GM21526 (cell line): Measurements from ENCODE around the gene ZBTB20.

Source experiments
- ATAC-seq: cut with Tn5 transposase; IDR thresholded peaks from one replicate; pipeline ENCODE4 v1.9.1; 2021; ENCODE audit warnings: moderate library complexity; ENCODE audit not compliant: unreplicated experiment, low FRiP score

ZBTB20 gene

DNA sequence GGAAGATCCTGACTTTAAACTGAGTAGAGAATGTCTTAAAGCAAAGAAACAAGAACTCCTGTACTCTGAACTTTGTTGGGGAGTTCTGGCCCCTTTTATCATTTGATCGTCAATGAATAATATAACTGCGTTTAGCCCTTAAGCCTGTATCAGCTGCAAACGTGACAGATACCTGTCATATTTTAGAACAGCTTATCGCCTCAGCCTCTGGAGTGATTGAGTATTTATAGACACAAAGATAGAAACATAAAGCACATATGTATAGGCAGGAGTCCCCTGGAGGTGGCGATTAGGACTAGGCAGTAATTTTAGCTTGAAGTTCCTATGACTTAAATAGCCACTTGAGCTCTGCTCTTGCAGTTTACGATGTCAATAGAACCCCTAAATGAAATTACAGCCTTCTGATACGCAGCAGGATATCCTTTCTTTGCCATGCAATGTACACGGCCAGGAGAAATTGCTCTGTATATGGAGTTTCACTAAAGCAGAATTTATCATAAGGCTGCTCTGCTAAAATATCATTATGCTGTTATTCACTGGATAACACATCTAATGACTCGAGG is 531.5 kb downstream of the ZBTB20 start:
- ATAC-seq: no peak

DNA sequence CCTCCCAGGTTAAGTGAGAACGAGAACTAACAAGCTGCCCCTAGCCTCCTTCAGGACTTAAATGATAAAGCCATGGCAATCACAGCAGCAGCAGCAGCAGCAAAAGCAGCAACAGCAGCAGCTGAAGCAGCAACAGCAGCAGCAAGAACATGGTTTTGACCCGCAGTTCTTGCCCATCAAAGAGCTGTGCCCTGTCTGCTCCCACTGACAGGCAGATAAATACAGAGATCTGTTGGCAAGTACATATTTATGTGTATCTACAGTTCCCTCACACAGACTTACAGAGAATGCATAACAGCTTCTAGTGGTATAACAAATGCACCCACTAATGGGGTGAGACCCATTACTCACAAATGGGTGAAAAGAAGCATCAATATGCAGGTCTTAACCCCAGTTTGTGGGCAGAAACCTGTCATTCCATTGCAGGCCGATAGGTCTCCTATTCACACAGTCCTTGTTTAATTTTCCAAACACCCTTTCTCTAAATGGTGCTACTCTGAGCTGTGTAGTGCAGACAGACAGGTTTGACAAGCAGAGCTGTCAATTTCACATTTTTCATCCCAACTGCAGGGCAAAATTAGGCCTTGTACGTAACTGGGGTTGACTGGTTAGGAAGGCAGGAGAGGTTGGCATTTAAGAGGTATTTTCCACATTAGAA is 537.0 kb downstream of the ZBTB20 start:
- ATAC-seq: no peak

- ATAC-seq: no peak
These were observed 538.8 kb downstream of the ZBTB20 start for GRCh38 chr3:114608293-114608692.

DNA sequence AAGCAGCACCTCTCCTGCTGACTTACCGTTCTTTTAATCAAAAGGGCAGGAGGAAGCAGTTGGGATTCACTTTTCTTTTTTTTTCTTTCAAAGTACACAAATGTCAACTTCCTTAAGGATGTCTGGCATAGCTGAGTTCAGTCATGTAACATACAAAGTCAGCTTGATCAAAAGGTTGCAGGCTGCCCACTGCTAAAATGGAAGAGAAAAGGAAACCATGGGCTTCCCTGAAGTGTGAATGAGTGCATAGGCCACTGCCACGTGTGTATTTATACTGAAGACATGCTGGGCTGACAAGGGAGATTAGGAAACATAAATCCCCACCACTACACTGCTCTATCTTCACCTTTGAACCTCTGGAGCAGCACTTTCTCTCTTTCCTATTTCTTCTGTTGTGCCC is 540.8 kb downstream of the ZBTB20 start:
- ATAC-seq: no peak

DNA sequence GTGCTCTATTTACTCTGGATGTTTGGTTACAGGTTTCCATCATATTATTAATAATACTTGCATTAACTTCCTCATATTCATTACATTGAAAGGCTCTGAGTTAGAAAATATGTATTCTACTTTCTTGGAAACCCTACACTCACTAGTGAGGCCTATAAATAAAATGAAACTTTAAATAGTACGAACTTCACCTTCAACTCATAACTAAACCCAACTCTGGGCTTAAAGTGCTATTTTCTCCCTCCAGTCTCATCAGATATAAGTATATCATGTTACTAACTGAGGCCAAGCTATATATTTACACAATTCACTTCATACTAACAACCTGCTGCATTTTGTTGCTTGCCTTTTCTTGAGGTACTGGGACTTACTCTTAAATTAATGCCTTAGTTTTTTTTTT is 546.5 kb downstream of the ZBTB20 start:
- ATAC-seq: no peak

- ATAC-seq: no peak
These were observed 549.2 kb downstream of the ZBTB20 start for GRCh38 chr3:114597871-114598270.

GRCh38 chr3:114597012-114597411 is 550.1 kb downstream of the ZBTB20 start:
- ATAC-seq: no peak

DNA sequence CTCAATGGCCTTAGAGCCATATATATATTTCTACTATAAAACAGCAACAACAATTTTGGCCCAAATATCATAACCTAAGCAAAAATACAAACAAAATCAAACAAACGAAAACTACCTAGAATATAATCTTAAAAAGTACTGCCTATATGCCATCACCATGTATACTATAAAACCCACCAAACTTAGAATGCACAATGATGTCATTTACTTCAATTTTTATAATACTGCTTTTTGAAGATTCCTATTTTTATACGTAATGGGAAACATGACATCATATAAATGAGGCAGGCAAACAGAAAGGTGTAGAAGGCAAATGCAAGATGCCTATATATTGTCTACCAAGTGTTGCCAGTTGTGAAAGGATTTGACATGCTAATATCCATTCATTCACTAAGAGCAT is 550.9 kb downstream of the ZBTB20 start:
- ATAC-seq: no peak

DNA sequence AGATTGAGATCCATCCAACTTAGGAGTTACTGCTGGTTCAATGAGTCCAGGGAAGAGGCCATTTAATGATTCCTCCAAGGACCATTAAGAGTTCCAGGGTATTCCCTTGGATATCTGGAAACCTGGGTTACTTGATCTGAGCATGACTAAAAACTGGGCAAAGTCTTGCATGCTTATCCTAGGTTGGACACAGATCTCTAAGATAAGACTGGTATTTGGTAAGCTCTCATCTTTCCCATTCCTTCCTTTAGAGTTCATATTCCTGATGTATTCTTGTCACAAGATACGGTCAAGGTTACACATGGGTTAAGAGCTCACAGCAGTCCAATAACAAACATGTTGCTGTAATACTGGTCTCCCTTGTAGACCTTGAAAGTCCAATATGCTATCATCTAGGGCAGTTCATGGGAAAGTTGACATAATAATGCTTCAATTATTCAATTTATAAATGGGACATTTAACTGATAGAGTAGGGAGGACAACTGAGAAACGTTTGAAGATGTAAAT is 551.5 kb downstream of the ZBTB20 start:
- no peak for ATAC-seq

DNA sequence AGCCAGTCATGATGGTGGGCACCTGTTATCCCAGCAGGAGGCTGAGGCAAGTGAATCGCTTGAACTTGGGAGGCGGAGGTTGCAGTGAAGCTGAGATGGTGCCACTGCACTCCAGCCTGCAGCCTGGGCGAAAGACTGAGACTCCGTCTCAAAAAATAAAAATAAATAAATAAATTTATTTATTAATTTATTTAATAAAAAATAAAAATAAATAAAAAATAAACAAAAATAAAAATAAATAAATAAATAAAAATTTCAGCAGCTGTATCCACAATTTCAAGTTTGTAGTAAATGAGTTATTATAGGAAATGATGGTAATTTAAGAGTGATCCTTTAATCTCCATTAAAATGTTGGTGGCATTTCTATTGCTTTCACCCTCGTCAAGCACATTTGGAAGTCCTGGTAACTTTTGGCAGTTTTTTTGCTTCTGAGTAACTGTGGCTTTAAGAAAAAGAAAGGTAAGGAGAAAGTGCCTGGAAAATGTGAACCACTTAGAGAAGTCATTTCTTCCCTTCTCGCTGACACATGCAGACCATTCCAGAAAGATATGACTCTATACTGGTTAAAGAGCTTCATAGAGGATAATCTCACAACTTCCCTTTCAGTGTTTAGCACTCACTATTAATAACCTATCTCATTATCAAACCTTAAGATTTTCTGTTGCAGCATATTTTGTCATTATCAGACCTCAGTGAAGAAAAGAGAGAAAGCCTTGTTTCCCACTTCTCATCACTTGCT is 556.6 kb downstream of the ZBTB20 start:
- no peak for ATAC-seq

DNA sequence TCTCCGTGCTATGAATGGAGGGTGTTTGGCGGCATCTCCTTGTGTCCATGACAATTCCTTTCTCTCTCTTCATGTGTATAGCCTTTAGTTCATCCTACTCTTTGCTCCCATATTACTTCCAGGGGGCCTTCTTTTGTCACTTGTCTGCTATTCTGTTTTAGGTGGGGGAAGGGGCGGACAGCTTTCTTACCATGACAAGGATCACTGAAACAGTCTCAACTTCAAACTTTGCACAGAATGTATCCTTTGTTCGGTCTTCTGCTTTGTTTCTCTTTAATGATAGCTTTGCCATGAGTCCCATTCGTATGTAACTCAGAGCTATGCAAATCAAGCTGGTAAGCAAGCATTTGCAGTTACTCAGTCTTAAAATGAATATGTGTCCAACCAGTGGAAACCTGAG is 559.1 kb downstream of the ZBTB20 start:
- no peak for ATAC-seq

GRCh38 chr3:114586119-114586518 is 561.0 kb downstream of the ZBTB20 start:
- no peak for ATAC-seq

DNA sequence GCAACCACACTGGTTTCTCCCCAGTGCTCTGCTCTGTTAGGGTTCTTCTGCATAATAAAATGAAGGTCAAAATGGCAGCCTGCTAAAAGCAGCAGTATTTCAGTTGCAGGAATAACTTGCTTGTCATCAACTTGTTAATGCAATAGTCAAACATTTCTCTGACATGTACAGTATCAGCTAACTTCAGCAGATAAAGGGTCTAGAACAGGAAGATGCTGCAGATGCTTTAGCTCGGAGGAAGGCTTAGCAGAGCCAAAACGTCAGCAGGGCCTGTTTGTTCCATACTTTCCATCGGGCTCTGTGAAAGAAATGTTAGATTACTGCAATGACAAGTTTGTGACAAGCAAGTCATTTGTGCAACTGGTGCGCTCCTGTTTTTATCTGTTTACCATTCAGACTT is 561.4 kb downstream of the ZBTB20 start:
- no peak for ATAC-seq

DNA sequence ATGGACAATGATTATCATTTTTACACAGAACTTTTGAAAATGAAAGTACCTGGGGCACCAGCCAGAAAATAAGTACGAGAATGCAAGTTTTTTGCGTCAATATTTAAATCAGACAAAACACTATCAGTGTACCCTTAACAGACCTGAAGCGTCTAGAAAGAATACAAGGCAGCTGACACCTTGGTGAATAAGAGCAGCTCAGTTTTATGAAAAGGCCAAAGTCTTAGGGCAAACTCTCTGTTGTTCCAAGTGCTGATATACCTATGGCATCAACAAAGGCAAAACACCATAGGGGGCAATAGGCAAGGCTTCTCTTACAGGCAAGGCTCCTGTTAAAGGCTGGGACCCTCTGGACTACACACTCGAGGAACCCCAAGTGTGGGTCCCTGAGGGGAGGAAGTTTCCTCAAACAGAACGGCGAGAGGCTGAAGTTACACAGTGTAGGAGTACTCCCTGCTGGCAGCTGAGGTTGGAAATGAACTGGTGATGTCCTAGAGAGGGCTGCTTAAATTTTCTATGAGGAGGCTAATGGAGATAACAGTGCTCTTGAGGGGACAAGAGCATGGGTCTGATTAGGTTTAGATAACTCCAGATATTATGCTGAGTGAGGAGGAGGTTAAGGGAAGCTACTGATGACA is 562.2 kb downstream of the ZBTB20 start:
- ATAC-seq: no peak

DNA sequence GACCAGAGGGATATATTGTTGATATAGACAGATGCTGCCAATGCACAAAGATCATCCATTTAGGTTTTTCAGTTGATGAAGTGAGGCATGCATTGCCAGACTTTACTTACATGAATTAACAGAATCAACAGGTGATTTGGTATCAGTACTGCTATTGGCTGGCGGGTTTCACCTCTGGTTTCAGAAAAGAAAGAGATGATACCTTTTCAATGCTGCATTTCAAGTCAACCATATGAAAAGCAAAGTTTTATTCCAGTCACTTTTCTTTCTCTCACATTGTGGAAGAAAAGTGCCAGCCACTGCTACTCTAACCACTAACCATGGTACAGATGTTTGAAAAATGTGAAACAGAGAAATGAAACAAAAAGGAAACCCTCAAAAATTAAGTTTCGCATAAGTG is 564.2 kb downstream of the ZBTB20 start:
- peak; percentile 90 for ATAC-seq

DNA sequence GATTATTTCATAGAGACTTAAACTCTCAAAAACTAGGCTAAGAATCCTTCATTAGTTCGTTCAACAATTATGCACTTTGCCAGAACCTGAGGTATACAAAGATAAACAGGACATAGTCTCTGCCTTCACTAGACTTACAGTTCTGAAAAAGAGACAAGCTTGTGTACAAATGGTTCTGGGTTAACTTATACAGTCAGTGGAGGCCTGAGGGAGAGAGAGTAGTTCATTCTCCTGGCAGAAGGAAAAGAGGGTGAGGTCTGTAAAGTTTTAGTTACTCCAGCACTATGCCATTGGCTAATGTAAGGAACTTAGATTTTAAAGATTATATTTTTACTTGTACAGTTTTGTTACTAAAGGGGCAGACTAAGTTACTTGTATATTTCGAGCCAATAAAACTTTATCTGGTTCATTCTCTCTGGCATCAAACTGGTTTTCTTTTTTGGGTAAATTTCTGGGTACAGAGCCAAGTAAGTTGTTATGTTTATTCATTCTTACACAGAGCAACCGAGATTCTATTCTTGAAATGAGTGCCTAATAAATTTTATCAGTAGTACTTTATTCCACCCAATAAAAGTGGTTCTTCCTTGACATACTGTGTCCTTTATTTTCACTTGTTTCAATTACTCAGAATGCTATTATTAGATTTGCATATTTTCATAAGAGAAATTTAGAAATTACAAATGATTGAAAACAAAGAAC is 574.6 kb downstream of the ZBTB20 start:
- no peak for ATAC-seq

- no peak for ATAC-seq
These were observed 575.7 kb downstream of the ZBTB20 start for GRCh38 chr3:114571363-114571762.

- ATAC-seq: no peak
These were observed 577.9 kb downstream of the ZBTB20 start for GRCh38 chr3:114569186-114569585.

GRCh38 chr3:114567771-114568170 is 579.3 kb downstream of the ZBTB20 start:
- no peak for ATAC-seq

DNA sequence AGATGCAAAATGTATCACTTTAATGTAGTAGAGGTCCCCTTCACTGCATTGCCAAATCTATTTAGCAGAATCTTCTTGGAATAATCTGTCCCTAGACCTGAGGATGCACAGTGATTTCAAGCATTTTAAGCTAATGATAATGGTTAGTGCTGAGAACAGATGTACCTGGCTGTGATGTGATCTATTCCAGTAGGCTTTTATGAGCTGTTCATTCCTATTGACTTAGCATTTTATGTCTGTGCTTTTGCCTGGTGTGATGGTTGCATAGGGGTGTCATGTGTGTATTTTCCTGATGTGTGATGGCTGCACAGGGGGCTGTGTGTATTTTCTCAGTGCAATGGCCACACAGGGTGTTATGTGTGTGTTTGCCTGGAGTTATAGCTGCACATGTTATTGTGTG is 580.3 kb downstream of the ZBTB20 start:
- ATAC-seq: no peak
